ENCODE data around the gene ERI3.

ERI3 gene

DNA sequence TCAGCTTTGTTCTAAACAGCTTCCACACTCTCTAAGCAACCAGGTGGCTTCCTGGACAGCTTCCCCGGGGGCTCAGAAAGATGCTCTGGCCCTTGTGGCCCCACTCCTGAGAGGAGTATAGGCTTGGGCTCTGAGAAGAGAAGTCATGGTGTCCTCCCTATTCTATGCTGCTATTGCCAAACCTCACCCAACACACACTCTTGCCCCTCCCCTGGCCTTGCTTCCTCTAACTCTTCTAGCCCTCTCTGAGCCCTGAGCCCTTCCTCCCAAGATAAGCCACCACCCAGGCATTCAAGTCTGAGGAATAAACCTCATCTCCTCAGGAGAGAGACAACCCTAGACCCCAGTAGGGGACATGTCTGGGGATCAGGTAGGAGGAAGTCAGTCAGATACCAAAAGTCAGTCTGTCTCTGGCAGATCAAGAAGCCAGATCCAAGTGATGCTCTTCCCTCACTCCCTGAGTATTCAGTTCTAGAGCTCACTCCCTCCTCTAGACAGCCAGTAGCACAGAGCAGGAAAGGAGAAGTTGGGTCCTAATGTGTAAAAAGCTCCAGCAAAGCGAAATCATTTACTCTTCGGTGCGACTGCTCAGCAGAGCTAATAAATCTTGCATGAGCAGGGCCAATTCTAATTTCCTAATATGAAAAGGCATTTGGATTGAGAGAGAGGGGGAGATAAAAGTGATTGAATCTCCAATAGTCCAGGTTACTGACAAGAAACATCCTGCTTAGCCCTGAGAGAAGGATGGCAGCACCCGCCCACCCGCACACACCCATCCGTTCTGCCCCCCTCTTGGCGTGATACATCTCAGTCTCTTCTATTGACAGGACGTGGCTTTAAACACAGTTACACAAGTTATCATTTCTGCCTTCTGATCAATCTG, 91.2 kb downstream of the ERI3 start:
- no peak for DNase-seq (ENCODE audit: low read depth)
- no peak overlapping the region for H3K4me3 ChIP-seq (ENCODE audit: low read depth, low read length)
- TF ChIP-seq, protein P1, sequence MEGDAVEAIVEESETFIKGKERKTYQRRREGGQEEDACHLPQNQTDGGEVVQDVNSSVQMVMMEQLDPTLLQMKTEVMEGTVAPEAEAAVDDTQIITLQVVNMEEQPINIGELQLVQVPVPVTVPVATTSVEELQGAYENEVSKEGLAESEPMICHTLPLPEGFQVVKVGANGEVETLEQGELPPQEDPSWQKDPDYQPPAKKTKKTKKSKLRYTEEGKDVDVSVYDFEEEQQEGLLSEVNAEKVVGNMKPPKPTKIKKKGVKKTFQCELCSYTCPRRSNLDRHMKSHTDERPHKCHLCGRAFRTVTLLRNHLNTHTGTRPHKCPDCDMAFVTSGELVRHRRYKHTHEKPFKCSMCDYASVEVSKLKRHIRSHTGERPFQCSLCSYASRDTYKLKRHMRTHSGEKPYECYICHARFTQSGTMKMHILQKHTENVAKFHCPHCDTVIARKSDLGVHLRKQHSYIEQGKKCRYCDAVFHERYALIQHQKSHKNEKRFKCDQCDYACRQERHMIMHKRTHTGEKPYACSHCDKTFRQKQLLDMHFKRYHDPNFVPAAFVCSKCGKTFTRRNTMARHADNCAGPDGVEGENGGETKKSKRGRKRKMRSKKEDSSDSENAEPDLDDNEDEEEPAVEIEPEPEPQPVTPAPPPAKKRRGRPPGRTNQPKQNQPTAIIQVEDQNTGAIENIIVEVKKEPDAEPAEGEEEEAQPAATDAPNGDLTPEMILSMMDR (IDR thresholded peaks at IDR 0.05; ENCODE audit: control insufficient read depth, extremely low read depth, insufficient read depth): no peak

DNA sequence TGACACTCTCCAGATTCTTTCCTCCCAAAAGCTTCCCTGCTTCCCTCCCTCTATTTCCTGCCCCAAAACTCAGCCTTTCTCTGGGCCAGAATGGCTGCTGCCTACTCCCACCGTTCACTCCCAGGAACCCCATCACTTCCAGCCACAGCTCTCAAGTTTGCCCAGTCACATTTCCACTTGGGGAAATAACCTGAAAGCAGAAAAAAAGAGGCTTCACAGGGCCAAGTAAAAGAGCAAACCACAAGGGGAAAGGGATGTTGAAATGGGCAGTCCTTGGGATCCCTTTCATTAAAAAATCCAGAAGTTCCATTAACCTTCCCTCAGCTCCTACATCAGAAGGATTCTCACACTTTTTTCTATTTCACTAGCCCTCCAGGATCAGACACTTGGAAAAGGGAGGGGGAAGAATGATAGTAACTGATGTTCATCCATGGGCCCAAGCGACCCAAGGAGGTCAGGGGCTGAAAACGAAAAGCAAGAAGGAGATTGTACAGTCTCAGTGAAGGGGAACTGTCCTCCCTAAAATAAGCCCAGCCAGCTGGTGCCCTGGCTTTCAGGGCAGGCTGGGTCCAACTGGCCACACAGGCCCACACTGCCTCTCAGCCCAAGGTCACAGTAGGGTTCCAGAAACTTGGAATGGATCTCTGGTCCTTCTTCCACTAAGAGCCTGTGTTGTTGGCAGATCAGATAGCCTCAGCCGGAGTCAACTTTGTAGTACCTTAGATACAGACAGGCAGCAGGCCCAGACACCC, 92.1 kb downstream of the ERI3 start:
- no peak for DNase-seq (ENCODE audit: low read depth)
- TF ChIP-seq, protein P1 (IDR thresholded peaks at IDR 0.05; ENCODE audit: control insufficient read depth, extremely low read depth, insufficient read depth): no peak
- no peak overlapping the region for H3K4me3 ChIP-seq (ENCODE audit: low read depth, low read length)

DNA sequence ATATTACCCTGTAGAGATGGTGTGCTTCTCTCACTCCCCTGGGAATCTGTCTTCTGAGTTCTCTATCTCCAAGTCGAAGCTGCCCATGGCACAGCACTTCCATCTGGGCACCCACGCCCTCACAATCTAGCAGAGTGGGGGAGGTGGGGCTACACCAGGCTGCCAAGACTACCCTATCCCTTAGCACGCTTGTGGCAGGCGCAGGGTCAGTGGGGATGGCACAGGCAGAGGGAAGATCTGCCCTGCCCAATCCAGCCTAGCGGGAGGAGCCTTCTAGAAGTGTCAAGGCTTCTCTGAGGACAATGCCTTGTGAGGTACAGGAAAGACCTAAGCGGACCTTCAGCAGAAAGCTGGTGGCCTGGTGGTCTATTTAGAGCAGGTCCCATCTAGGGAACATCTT, 92.6 kb downstream of the ERI3 start:
- no peak overlapping the region for H3K4me3 ChIP-seq (ENCODE audit: low read depth, low read length)
- DNase-seq (ENCODE audit: low read depth): no peak
- TF ChIP-seq, protein P1 (IDR thresholded peaks at IDR 0.05; ENCODE audit: control insufficient read depth, extremely low read depth, insufficient read depth): no peak

DNA sequence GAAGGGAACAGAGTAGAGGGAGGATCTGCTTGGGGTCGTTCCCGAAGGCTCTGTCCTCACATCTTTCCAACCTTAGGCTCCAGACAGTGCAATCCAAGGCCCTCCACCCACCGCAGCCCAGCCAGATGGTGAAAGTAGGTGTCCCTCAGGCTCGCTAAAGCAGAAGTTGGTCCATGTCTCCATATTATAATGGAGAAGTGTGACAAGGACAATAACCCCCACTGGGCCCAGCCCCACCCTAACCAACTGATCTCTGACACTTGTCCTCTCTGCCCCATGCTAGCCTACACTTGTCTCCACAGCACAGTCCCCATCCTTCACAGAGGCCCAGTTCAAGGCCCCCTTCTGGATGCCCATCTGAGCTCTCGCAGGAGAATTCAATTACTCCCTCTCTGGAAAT, 93.1 kb downstream of the ERI3 start:
- no peak overlapping the region for H3K4me3 ChIP-seq (ENCODE audit: low read depth, low read length)
- no peak for DNase-seq (ENCODE audit: low read depth)
- TF ChIP-seq, protein P1 (IDR thresholded peaks at IDR 0.05; ENCODE audit: control insufficient read depth, extremely low read depth, insufficient read depth): no peak

DNA sequence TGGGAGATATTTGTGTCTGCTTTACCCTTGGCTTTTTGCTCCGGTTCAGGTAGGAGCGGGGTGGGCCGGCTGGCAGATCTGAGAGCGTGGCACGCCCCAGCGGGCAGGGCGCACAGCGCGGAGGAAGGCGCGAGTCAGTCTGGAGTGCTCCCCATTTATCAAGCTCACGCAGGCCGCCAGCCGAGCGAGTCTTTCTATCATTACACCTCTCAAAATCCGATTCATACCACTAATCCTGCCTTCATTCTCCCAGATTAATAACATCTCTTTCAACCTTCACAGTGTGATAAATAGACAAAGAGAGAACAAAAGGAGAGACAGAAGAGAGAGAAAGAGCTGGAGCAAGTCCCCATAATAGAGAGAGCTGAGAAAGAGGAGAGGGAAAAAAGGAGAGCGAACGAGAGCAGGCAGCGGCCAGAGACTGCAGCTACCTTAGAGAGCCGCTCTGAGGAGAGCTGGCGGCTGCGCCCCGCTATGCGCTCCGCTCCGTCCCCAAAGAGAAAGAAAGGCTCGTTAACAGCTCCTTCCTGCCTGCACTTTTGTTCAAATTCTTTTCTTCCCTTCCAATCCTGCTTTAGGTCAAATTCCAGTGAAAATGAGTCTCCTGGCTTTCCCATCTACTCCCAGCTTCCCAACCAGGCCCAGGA, 93.8 kb downstream of the ERI3 start:
- no peak overlapping the region for H3K4me3 ChIP-seq (ENCODE audit: low read depth, low read length)
- DNase-seq (ENCODE audit: low read depth): no peak
- TF ChIP-seq, protein P1 (IDR thresholded peaks at IDR 0.05; ENCODE audit: control insufficient read depth, extremely low read depth, insufficient read depth): no peak

DNA sequence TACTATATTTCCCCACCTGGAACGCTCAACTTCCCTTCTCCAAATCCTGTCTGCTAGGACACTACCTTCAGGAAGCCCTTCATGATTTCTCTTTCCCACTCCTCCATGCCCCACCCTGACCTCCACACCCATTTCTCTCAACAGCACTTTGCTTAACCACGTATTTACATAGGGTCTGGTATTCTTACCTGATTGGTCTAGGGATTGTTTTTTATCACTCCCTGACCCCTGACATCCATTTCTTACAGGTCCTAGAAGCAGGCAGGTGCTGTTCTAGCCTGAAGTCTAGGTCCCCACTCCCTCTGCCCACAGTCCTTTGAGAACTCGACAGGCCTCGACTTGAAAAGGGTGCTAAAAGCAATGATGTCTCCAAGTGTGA, 94.3 kb downstream of the ERI3 start:
- no peak overlapping the region for H3K4me3 ChIP-seq (ENCODE audit: low read depth, low read length)
- DNase-seq (ENCODE audit: low read depth): no peak
- TF ChIP-seq, protein P1 (IDR thresholded peaks at IDR 0.05; ENCODE audit: control insufficient read depth, extremely low read depth, insufficient read depth): no peak

Measured in LNCaP clone FGC (cell line).